HepG2 (cell line): ENCODE results near the gene PKD1L1. TPM values are rescaled to one million over a fixed set of nuclear protein-coding genes. Genes with fewer than 3 reads are reported as not detected.

Source experiments
- ATAC-seq: fragments of 200-7000 bp; cut with Tn5 transposase; 3 replicates; pipeline ENCODE4 v1.9.1; 2020; ENCODE audit warnings: mild to moderate bottlenecking, moderate library complexity
- BruUV-seq: library from RNA; stranded (reverse); fragments of 400-500 nt; replicated peaks from 2 replicates; lab custom pipeline; 2021; lab: Mats Ljungman, UMichigan
- CTCF ChIA-PET: fragments of 300-600 bp; formaldehyde crosslinking; extraction: SDS; loops from one replicate; lab custom pipeline; 2021; ENCODE audit warnings: low total read pairs, inconsistent platforms, low intra/inter-chr PET ratio; lab: Yijun Ruan, JAX
- POLR2A ChIA-PET: fragments of 350-600 bp; sonication (Branson Sonifier 250); formaldehyde crosslinking; loops from one replicate; lab custom pipeline; 2020; ENCODE audit warnings: antibody characterized with exemption, inconsistent platforms; lab: Yijun Ruan, JAX
- DNase-seq: peaks from one replicate; pipeline ENCODE4 v3.0.0-alpha.2; 2015; ENCODE audit warnings: low spot score
- FAIRE-seq: peaks from 3 replicates; lab custom pipeline; 2011; peaks lifted over from hg19 to GRCh38; lab: Jason Lieb, UNC
- H2AFZ ChIP-seq: one replicate; pipeline ENCODE4 v1.6.1; 2011; ENCODE audit warnings: low read length, inconsistent platforms
- H3K27ac ChIP-seq: fragments of 300-600 bp; 3 replicates; pipeline ENCODE4 v1.8.0; 2011; ENCODE audit warnings: mixed run types, mild to moderate bottlenecking, mixed read lengths, low read length, inconsistent platforms; ENCODE audit not compliant: insufficient read depth; ENCODE audit errors: extremely low read length
- H3K27me3 ChIP-seq, 2 experiments: fragments of 200-600 bp in 1 of 2; 2 replicates in 1 of 2; 3 replicates in 1 of 2; pipeline versions ENCODE4 v1.6.0 to v1.8.0; 2011; ENCODE audit warnings: low read length in 2 of 2, mild to moderate bottlenecking in 2 of 2, moderate library complexity in 2 of 2, inconsistent platforms in 1 of 2; ENCODE audit not compliant: insufficient read depth in 2 of 2, control insufficient read depth in 1 of 2
- H3K36me3 ChIP-seq, 2 experiments: fragments of 200-600 bp in 1 of 2; replicated peaks in 1 of 2; 2 replicates in 1 of 2; 3 replicates in 1 of 2; pipeline versions ENCODE4 v1.5.1 to v1.8.0; 2011; ENCODE audit warnings: low read length in 2 of 2, inconsistent platforms in 1 of 2; ENCODE audit not compliant: insufficient read depth in 2 of 2, control insufficient read depth in 1 of 2
- H3K4me1 ChIP-seq: 2 replicates; pipeline ENCODE4 v1.5.1; 2012; ENCODE audit warnings: low read length, inconsistent platforms; ENCODE audit not compliant: insufficient read depth
- H3K4me2 ChIP-seq: 2 replicates; pipeline ENCODE4 v1.6.0; 2011; ENCODE audit warnings: low read depth, low read length, inconsistent platforms
- H3K4me3 ChIP-seq, 3 experiments: fragments of 200-600 bp in 1 of 3; sonication (generic), shearing (Covaris generic) in 1 of 3; replicated peaks in 1 of 3; 2 replicates each; pipeline ENCODE4 v1.5.1; 2011 to 2016; ENCODE audit warnings: low read length in 3 of 3, inconsistent platforms in 2 of 3, low read depth in 2 of 3, mild to moderate bottlenecking in 2 of 3, control low read depth in 1 of 3, mixed read lengths in 1 of 3; ENCODE audit not compliant: insufficient read depth in 1 of 3
- H3K79me2 ChIP-seq: one replicate; pipeline ENCODE4 v1.6.1; 2011; ENCODE audit warnings: low read length, inconsistent platforms; ENCODE audit not compliant: insufficient read depth
- H3K9ac ChIP-seq: 2 replicates; pipeline ENCODE4 v1.6.0; 2011; ENCODE audit warnings: mild to moderate bottlenecking, low read depth, low read length, inconsistent platforms; ENCODE audit not compliant: insufficient read depth
- H3K9me3 ChIP-seq: 2 replicates; pipeline ENCODE4 v1.5.1; 2012; ENCODE audit warnings: mild to moderate bottlenecking, low read length
- H4K20me1 ChIP-seq: 2 replicates; pipeline ENCODE4 v1.6.0; 2011; ENCODE audit warnings: inconsistent platforms, mild to moderate bottlenecking, low read length, moderate library complexity; ENCODE audit not compliant: insufficient read depth
- LBX2 ChIP-seq: sonication (generic); formaldehyde crosslinking; IDR thresholded peaks from 2 replicates; pipeline ENCODE4 v1.5.0; 2020; ENCODE audit warnings: missing genetic modification reagents, mild to moderate bottlenecking, borderline replicate concordance
- LRRFIP1 ChIP-seq: sonication (generic); formaldehyde crosslinking; conservative IDR thresholded peaks from 2 replicates; pipeline ENCODE4 v1.4.0; 2020; ENCODE audit warnings: missing genetic modification reagents
- PREB ChIP-seq: sonication (generic); formaldehyde crosslinking; IDR thresholded peaks from 2 replicates; pipeline ENCODE4 v1.4.0; 2020; ENCODE audit warnings: missing genetic modification reagents
- REXO4 ChIP-seq: sonication (generic); formaldehyde crosslinking; IDR thresholded peaks from 2 replicates; pipeline ENCODE4 v1.8.0; 2022; ENCODE audit warnings: missing genetic modification reagents, mild to moderate bottlenecking, borderline replicate concordance
- SETDB1 ChIP-seq: sonication (generic); formaldehyde crosslinking; IDR thresholded peaks from 2 replicates; pipeline ENCODE4 v1.5.1; 2020; ENCODE audit warnings: missing genetic modification reagents, mild to moderate bottlenecking, borderline replicate concordance
- SOX13 ChIP-seq, 3 experiments: fragments of 450-650 bp in 1 of 3; sonication (generic) in 1 of 3; formaldehyde crosslinking in 1 of 3; IDR thresholded peaks in 2 of 3; conservative IDR thresholded peaks in 1 of 3; 2 replicates each; pipeline versions ENCODE4 v1.5.0 to v1.6.1; 2016 to 2020; ENCODE audit warnings: antibody characterized with exemption in 1 of 3, mild to moderate bottlenecking in 1 of 3, missing compliant biosample characterization in 1 of 3, missing genetic modification reagents in 1 of 3, moderate library complexity in 1 of 3
- SUZ12 ChIP-seq: fragments of 150-350 bp; IDR thresholded peaks from 2 replicates; pipeline ENCODE4 v1.6.1; 2014; ENCODE audit warnings: low read depth, low read length
- ZNF224 ChIP-seq: sonication (generic); formaldehyde crosslinking; IDR thresholded peaks from 2 replicates; pipeline ENCODE4 v1.5.0; 2020; ENCODE audit warnings: mild to moderate bottlenecking, missing genetic modification reagents
- ZNF362 ChIP-seq: sonication (generic); formaldehyde crosslinking; IDR thresholded peaks from 2 replicates; pipeline ENCODE4 v1.4.0; 2020; ENCODE audit warnings: missing genetic modification reagents, mild to moderate bottlenecking, borderline replicate concordance
- ZNF660 ChIP-seq: sonication (generic); formaldehyde crosslinking; IDR thresholded peaks from 2 replicates; pipeline ENCODE4 v1.5.1; 2020; ENCODE audit warnings: mild to moderate bottlenecking, low read depth, missing genetic modification reagents, borderline replicate concordance
- in situ Hi-C: cut with HindIII; loops from 2 replicates; pipeline ENCODE4 v1.10.0; 2017; ENCODE audit warnings: low pct_unique_long_range_greater_than_20kb; ENCODE audit not compliant: extremely low pct_ligation_motif_present
- intact Hi-C: fragments of 100-400 bp; cut with micrococcal nuclease; formaldehyde crosslinking; loops from one replicate; pipeline ENCODE4 v1.10.0; 2022; ENCODE audit not compliant: unreplicated experiment
- polyA plus RNA-seq, 8 experiments: library from polyadenylated mRNA; depleted of rRNA in 3 of 8; stranded (reverse) in 7 of 8; unstranded in 1 of 8; fragments of >200 nt; fragmentation: Illumina TruSeq in 4 of 8; extraction: Trizol in 4 of 8; gene quantifications; 2 replicates each; pipeline versions ENCODE4 v1.2.1 to v1.2.3, GENCODE V29; 2011 to 2016; ENCODE audit warnings: low read depth in 4 of 8, missing spikeins in 1 of 8, mixed read lengths in 1 of 8; ENCODE audit not compliant: insufficient read depth in 1 of 8
- total RNA-seq, 5 experiments: library from RNA; depleted of rRNA; stranded (reverse); fragments of >200 nt; fragmentation: Illumina TruSeq; extraction: Trizol; gene quantifications; 2 replicates each; pipeline ENCODE4 v1.2.3, GENCODE V29; 2016; ENCODE audit warnings: low read depth in 1 of 5

Gene PKD1L1
- total and polyA plus RNA-seq, 2 of the 13 experiments (the other 11 are each of a cell fraction or from before 2014, with no cell fraction given) = 0.01 TPM; not detected in 1

DNA sequence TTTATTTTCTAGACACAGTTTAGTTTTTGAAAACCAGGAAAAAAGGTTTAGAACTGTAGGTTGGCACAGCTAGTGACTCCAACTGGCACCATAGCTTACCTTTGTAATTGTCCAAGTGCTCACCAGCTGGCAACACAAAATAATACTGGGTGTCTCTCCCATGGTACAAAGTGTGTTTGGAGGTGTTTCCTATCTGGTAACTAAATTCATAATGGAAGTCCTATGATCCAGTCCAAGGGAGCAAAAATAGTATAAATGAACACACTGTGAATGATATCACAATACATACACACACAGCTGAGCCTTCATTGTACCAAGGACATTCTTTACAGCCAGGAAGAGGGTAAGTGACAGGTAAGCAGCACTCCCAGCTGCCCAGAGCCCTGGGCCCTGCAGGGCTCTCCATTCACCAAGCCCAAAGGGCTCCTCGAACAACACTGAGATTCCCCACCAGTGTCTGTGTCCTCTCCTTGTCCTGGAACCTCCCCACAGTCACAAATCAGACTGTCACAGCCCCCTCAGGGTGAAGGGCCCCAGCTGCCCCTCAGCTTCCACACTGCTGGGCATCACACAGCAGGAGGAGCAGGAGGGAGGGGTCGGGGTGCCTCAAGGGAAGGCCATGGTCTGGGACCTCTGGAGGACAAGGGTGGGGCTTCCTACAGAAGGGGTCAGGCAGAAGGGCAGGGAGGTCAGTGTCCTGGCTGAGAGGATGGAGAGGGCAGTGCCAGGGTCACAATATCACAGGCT, 72.1 kb downstream of the PKD1L1 start (continued):
- TF ChIP-seq REXO4 (CRISPR knock-in tag) = no peak
- no peak for TF ChIP-seq PREB (CRISPR knock-in tag)
- no peak for TF ChIP-seq SOX13 (IDR thresholded peaks at IDR 0.05)
- no peak for TF ChIP-seq SOX13 (CRISPR knock-in tag; conservative IDR thresholded peaks at IDR 0.05 in 1 of 2, IDR thresholded peaks at IDR 0.05 in 1 of 2)

- ChIA-PET CTCF (no interaction called here), POLR2A (no interaction called here)
- no peak overlapping the region for H3K4me2 ChIP-seq
- ATAC-seq = no peak
- peaks cover 0 to 9% of the 10 kb centered on the region in 2 experiments; a peak in 1 of 5 replicates for H3K27me3 ChIP-seq
- no peak for DNase-seq
- no peak for FAIRE-seq
- no peaks in the 10 kb centered on the region for H4K20me1 ChIP-seq
- H3K9me3 ChIP-seq = no peaks in the 10 kb centered on the region
- no peak overlapping the region for H3K27ac ChIP-seq
- in situ Hi-C loops = no loop called here
- H3K36me3 ChIP-seq = no peaks in the 10 kb centered on the region
- intact Hi-C loops = no loop called here
- H2AFZ ChIP-seq = no peak overlapping the region
- H3K79me2 ChIP-seq = no peaks in the 10 kb centered on the region
- H3K4me1 ChIP-seq = no peaks in the 10 kb centered on the region
- no TSS peak for BruUV-seq
- H3K9ac ChIP-seq = no peak overlapping the region
- H3K4me3 ChIP-seq = no peak overlapping the region
- TF ChIP-seq ZNF660 (CRISPR knock-in tag) (no peak), SUZ12 (no peak), ZNF224 (CRISPR knock-in tag) (no peak), LRRFIP1 (CRISPR knock-in tag) (no peak), SETDB1 (CRISPR knock-in tag) (no peak), LBX2 (CRISPR knock-in tag) (no peak), ZNF362 (no peak)
Measured at GRCh38 chr7:47875406-47875805, 72.9 kb downstream of the PKD1L1 start.
